ENCODE measurements around the gene GALNT7.
A peak's percentile ranks its signal among the peaks of the same experiment; 100 is the strongest.

GALNT7 gene

DNA sequence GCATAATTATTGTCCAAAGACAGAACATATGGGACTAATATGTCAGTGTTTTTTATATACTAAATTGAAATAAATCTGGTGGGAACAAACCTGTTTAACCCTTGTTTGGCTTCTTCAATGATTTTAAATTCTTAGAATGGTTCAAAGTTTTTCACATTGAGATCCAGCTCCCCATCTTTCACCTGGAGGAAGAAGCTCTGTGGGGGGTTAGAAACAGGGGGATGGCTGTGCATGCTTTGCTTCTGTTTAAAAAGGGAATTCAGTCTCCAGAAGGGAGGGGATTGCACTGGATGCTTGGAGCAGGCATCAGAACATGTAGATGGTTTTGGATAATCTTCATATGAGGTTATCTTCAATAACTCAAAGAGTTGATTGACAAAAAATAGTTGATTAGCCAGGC, 72.1 kb downstream of the GALNT7 start:
- H3K27me3 Mint-ChIP-seq = no peaks in the 10 kb centered on the region
- H3K36me3 Mint-ChIP-seq (ENCODE audit: insufficient read depth) = no peaks in the 10 kb centered on the region
- DNase-seq (no peak), ATAC-seq (replicated peaks) (no peak)
- no peaks in the 10 kb centered on the region for H3K9me3 Mint-ChIP-seq
- H3K4me1 Mint-ChIP-seq (ENCODE audit: low read depth in 2 of 2) = peaks cover 11 to 29% of the 10 kb centered on the region in 2 donors
- H3K27ac Mint-ChIP-seq = no peak overlapping the region
- H3K4me3 Mint-ChIP-seq = no peak overlapping the region

DNA sequence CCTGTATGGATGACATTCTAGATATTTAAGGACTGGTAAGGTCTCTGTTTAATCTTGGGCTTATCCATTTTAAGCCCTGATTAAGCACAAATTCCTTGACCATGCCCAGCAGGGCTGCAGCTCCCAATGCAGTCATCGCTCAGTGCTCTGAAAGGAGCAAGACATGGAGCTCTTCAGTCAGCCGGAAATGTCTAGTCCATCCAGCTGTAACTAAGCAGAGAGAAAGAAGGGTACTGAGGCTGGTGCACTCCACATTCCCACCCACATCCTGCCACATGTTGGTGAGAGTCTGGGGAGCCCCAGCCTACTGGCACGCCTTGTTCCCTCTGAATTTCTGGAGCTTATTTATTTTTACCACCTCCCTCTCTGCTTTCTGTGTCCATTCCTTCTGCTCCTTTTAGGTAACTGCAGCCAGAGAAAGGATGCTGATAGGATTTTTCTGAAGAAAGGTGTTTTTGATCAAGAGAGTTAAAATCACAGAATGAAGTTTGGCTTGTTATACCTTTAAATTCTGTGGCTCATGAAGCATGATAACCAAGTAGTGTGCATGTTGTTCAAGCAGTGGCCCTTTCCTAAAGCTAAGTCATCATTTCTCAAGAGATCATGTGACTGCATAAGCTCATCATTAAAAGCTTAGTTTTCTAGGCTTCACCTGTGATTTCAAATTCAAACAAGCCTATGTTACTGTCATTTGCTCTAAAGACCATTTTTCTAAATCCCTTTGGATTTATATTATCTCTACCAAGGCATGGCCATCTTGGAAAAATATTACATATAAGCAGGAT, 74.0 kb downstream of the GALNT7 start:
- Mint-ChIP-seq H3K27me3 (no peaks in the 10 kb centered on the region), H3K36me3 (ENCODE audit: insufficient read depth) (no peaks in the 10 kb centered on the region), H3K4me3 (no peak overlapping the region), H3K4me1 (ENCODE audit: low read depth in 2 of 2) (peaks cover 9 to 25% of the 10 kb centered on the region in 2 donors), H3K27ac (no peak overlapping the region), H3K9me3 (no peaks in the 10 kb centered on the region)
- no peak for ATAC-seq (replicated peaks)
- no peak for DNase-seq

DNA sequence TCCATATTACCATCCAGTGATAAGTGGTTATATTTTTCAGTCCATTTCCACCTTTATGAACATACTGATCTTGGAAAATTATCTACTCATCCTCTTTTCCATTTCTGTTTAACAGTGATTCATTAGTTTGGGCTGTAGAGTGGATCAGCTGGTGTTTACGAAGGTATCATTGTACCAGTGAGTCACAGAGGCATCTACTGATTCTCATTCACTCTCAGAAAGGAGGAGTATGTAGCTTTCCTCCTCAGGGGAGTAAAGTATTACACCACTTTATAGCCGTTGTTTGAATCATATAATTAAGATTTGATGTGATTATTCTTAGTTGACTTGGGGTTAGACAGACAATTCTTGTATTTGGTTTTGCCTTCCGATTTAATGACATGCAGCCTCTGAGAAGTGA, 74.7 kb downstream of the GALNT7 start:
- H3K27me3 Mint-ChIP-seq = no peaks in the 10 kb centered on the region
- DNase-seq (no peak), ATAC-seq (replicated peaks) (no peak)
- H3K36me3 Mint-ChIP-seq (ENCODE audit: insufficient read depth) = no peaks in the 10 kb centered on the region
- no peak overlapping the region for H3K4me3 Mint-ChIP-seq
- no peak overlapping the region for H3K27ac Mint-ChIP-seq
- no peaks in the 10 kb centered on the region for H3K9me3 Mint-ChIP-seq
- H3K4me1 Mint-ChIP-seq (ENCODE audit: low read depth in 2 of 2) = peaks cover 12 to 29% of the 10 kb centered on the region in 2 donors

GRCh38 chr4:173243917-173244658, 75.5 kb downstream of the GALNT7 start:
- Mint-ChIP-seq H3K9me3 (no peaks in the 10 kb centered on the region), H3K36me3 (ENCODE audit: insufficient read depth) (no peaks in the 10 kb centered on the region), H3K4me1 (ENCODE audit: low read depth in 2 of 2) (peaks cover 12 to 29% of the 10 kb centered on the region in 2 donors), H3K27ac (no peak overlapping the region), H3K4me3 (no peak overlapping the region), H3K27me3 (no peaks in the 10 kb centered on the region)
- DNase-seq (no peak), ATAC-seq (replicated peaks) (no peak)

GRCh38 chr4:173245952-173246351, 77.3 kb downstream of the GALNT7 start:
- no peak for ATAC-seq (replicated peaks)
- Mint-ChIP-seq H3K27ac (no peak overlapping the region), H3K36me3 (ENCODE audit: insufficient read depth) (peaks cover 2% of the 10 kb centered on the region), H3K4me3 (no peak overlapping the region), H3K9me3 (no peaks in the 10 kb centered on the region), H3K4me1 (ENCODE audit: low read depth in 2 of 2) (peaks cover 12 to 22% of the 10 kb centered on the region in 2 donors), H3K27me3 (no peaks in the 10 kb centered on the region)
- no peak for DNase-seq

DNA sequence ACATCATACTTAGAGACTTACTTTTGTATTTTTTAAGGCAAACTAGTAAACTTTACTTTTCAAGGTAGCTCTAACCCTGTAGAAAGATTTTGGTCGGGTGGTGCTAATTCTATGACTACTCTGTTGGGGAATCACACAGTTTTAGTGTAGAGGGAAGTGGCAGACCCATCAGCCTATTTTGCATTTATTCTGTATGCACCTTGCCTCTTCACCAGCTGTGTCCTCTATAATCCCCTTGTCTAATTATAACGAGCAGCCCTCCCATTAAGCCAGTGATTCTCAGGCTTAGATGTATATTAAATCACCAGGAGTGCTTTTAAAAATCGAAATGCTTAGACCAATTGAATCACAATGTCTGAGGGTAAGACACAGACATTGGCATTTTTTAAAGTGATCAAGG, 78.1 kb downstream of the GALNT7 start:
- ATAC-seq (replicated peaks) (no peak), DNase-seq (no peak)
- Mint-ChIP-seq H3K4me3 (no peak overlapping the region), H3K27me3 (no peaks in the 10 kb centered on the region), H3K27ac (peak overlapping the region in 1 of 2 donors; percentile 46), H3K36me3 (ENCODE audit: insufficient read depth) (peaks cover 2% of the 10 kb centered on the region), H3K9me3 (no peaks in the 10 kb centered on the region), H3K4me1 (ENCODE audit: low read depth in 2 of 2) (peaks cover 12 to 26% of the 10 kb centered on the region in 2 donors)

DNA sequence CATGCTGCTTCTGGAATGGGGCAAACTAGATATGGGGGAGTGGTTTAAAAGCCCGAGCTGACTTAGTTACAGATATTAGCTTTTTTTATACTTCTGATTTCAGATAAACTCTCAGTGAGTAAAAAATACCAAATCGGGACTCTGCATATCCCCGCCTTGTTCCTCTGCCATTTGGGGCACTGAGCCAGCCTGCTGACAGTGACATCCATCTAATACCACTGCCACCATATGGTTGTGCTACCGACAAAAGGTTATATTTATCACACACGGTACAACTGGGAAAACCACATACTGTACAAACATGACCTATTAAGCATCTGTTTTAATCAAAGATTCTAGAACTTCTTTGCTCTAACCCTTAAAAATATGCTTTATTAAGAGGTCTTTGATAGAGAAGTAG, 78.7 kb downstream of the GALNT7 start:
- peaks cover 12 to 26% of the 10 kb centered on the region in 2 donors for H3K4me1 Mint-ChIP-seq (ENCODE audit: low read depth in 2 of 2)
- H3K9me3 Mint-ChIP-seq = no peaks in the 10 kb centered on the region
- DNase-seq (no peak), ATAC-seq (replicated peaks) (no peak)
- no peak overlapping the region for H3K4me3 Mint-ChIP-seq
- H3K27ac Mint-ChIP-seq = peak overlapping the region in 1 of 2 donors; percentile 46
- peaks cover 2% of the 10 kb centered on the region for H3K36me3 Mint-ChIP-seq (ENCODE audit: insufficient read depth)
- H3K27me3 Mint-ChIP-seq = no peaks in the 10 kb centered on the region

- no peak for DNase-seq
- Mint-ChIP-seq H3K27me3 (no peaks in the 10 kb centered on the region), H3K27ac (no peak overlapping the region), H3K36me3 (ENCODE audit: insufficient read depth) (peaks cover 2% of the 10 kb centered on the region), H3K4me3 (no peak overlapping the region), H3K9me3 (no peaks in the 10 kb centered on the region), H3K4me1 (ENCODE audit: low read depth in 2 of 2) (peaks cover 16 to 20% of the 10 kb centered on the region in 2 donors)
- no peak for ATAC-seq (replicated peaks)
Measured at GRCh38 chr4:173248690-173249089, 80.1 kb downstream of the GALNT7 start.

DNA sequence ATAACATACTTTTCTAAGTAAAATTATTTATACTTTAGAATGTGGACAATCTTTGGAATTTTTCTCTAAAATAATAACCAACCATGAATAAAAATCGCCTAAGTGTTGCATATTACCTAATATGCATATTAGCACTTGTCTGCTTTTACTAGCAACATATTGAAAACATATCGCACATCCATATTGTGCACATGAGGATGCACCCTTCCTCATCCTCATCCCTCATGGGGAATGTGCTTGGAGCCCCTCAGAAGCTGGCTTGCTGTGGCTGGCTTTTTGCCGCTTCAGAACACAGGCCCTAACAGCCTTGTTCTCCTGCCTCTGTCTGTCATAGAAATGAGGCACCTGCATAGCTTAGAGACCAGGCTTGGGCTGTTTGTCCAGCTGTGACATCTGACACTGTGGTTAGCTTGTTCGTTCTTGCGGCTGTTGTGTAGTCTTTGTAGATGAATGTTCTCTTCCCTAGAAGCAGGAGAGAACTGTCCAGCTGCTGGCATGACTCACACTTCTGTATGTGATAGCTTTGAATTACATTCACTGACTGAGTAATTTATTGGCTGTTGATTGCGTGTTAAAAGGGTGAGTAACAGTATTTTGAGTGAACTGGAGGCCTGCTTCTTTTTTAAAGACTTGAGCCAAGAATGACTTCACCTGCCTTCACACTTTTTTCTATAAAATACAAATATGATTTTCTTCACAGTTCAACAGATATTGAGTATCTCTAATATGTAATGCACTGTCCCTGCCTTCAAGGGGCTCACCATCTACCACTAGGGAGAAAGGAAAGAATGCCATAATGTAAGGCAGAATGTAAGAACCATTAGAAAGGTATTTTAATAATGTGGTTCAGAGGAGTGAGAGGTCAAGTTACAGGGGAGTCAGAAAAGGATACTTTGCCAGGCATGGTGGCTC, 83.7 kb downstream of the GALNT7 start:
- Mint-ChIP-seq H3K27ac (peak overlapping the region in 1 of 2 donors; percentile 11), H3K4me1 (ENCODE audit: low read depth in 2 of 2) (peaks cover 12 to 14% of the 10 kb centered on the region in 2 donors), H3K27me3 (no peaks in the 10 kb centered on the region), H3K36me3 (ENCODE audit: insufficient read depth) (peaks cover 2% of the 10 kb centered on the region), H3K4me3 (no peak overlapping the region), H3K9me3 (no peaks in the 10 kb centered on the region)
- no peak for ATAC-seq (replicated peaks)
- no peak for DNase-seq

GRCh38 chr4:173253561-173253960, 85.0 kb downstream of the GALNT7 start:
- Mint-ChIP-seq H3K27me3 (no peaks in the 10 kb centered on the region), H3K4me1 (ENCODE audit: low read depth in 2 of 2) (peaks cover 10 to 12% of the 10 kb centered on the region in 2 donors), H3K9me3 (no peaks in the 10 kb centered on the region), H3K27ac (no peak overlapping the region), H3K36me3 (ENCODE audit: insufficient read depth) (peaks cover 2% of the 10 kb centered on the region), H3K4me3 (no peak overlapping the region)
- no peak for DNase-seq
- no peak for ATAC-seq (replicated peaks)

DNA sequence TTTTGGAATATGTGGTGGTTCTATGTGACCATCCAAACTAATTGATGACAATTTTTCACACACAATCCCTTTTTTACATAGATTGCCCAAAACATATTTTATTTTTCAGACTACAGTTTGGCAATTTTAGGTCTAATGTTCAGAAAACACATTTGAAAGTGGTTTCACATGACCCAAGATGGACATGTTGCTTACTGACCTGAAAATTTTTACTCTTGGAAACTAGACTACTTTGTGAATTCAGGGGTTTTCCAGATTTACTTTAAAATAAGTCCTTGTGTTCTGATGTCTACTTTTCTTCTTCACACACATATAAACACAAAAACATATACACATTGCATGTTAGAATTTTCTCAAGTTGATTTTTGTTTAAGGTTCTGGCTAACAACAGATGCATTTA, 86.0 kb downstream of the GALNT7 start:
- H3K36me3 Mint-ChIP-seq (ENCODE audit: insufficient read depth) = peaks cover 2% of the 10 kb centered on the region
- no peak overlapping the region for H3K4me3 Mint-ChIP-seq
- no peak overlapping the region for H3K27ac Mint-ChIP-seq
- no peak for DNase-seq
- no peak for ATAC-seq (replicated peaks)
- H3K4me1 Mint-ChIP-seq (ENCODE audit: low read depth in 2 of 2) = peaks cover 10 to 12% of the 10 kb centered on the region in 2 donors
- H3K27me3 Mint-ChIP-seq = no peaks in the 10 kb centered on the region
- no peaks in the 10 kb centered on the region for H3K9me3 Mint-ChIP-seq

DNA sequence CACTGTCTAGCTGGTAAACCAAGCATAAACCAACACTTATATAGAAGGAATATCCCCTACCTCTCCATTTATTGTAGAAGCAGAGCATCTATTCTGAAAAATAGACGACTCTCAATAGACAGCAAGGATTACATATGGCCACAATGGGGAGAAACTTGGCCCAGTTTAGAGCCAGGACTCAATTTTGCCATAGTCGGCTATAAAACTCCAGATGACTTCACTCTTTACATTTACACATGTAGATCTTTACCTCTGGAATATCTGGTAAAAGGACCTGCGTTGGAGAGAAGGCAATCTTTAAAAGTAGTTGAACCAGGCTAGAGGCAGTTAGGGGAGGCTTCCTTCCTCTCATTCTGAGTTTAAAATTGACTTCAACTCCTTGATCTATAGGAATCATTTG, 88.2 kb downstream of the GALNT7 start:
- no peak for DNase-seq

More for the DNA sequence above, 88.2 kb downstream of the GALNT7 start:
- peaks cover 3% of the 10 kb centered on the region for H3K36me3 Mint-ChIP-seq (ENCODE audit: insufficient read depth)
- no peaks in the 10 kb centered on the region for H3K27me3 Mint-ChIP-seq
- peaks cover 5 to 10% of the 10 kb centered on the region in 2 donors for H3K4me1 Mint-ChIP-seq (ENCODE audit: low read depth in 2 of 2)
- H3K27ac Mint-ChIP-seq = peak overlapping the region in 1 of 2 donors; percentile 45
- H3K9me3 Mint-ChIP-seq = no peaks in the 10 kb centered on the region
- no peak for ATAC-seq (replicated peaks)
- H3K4me3 Mint-ChIP-seq = no peak overlapping the region

Measured in effector memory CD8-positive, alpha-beta T cell (primary cell).